ENCODE data around the gene RBM10.

DNA sequence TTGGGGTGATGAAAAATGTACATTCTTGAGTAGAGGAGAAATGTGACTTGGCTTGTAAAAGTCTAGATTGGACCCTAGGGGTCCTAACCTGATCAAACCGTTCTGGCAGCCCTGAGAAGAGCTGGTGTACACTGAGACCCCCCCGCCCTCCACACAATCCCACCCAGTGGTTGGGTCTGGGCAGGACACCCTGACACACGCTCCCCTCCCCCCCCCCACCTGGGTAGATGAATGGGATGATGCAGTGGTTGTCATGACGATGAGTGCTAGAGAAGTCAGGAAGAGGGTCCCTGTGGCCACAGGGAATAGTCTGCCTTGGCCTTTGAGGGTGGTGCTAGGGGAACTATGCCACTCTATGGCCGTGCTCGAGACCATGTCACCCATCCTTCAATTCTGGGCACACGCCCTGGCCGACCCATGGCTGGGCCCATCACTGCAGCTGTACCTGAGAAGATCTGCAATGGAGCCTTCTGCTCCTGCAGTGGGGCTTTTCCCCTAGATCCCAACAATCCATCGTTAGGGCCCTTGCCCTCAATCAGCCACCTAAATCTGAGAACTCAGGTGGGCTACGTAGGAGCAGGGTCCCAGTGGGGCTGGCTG, 77.8 kb downstream of the RBM10 start:
- TF ChIP-seq, protein P1, sequence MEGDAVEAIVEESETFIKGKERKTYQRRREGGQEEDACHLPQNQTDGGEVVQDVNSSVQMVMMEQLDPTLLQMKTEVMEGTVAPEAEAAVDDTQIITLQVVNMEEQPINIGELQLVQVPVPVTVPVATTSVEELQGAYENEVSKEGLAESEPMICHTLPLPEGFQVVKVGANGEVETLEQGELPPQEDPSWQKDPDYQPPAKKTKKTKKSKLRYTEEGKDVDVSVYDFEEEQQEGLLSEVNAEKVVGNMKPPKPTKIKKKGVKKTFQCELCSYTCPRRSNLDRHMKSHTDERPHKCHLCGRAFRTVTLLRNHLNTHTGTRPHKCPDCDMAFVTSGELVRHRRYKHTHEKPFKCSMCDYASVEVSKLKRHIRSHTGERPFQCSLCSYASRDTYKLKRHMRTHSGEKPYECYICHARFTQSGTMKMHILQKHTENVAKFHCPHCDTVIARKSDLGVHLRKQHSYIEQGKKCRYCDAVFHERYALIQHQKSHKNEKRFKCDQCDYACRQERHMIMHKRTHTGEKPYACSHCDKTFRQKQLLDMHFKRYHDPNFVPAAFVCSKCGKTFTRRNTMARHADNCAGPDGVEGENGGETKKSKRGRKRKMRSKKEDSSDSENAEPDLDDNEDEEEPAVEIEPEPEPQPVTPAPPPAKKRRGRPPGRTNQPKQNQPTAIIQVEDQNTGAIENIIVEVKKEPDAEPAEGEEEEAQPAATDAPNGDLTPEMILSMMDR (IDR thresholded peaks at IDR 0.05; ENCODE audit: insufficient read depth, low read length, poor library complexity, severe bottlenecking) = no peak
- TF ChIP-seq EZH2phosphoT487 (conservative IDR thresholded peaks at IDR 0.05; ENCODE audit: low read length) = no peak

Data from SU-DHL-6 (cell line).